ENCODE results near the gene RND1. TPM values are rescaled to one million over a fixed set of nuclear protein-coding genes. Genes with fewer than 3 reads are reported as not detected.
A peak's percentile ranks its signal among the peaks of the same experiment; 100 is the strongest.

RND1 gene
- total RNA-seq, 2 donors from 2014 or later, result 0.70 TPM; not detected in 1

- H3K9me3 ChIP-seq, result no peaks in the 10 kb centered on the region
- no peak for TF ChIP-seq CTCF (IDR thresholded peaks at IDR 0.05)
- peaks cover 0 to 25% of the 10 kb centered on the region in 2 donors for H3K4me1 ChIP-seq
- H3K27ac ChIP-seq, result no peak overlapping the region
- DNase-seq (ENCODE audit: low spot score), result no peak
- no peaks in the 10 kb centered on the region for H3K27me3 ChIP-seq
- H3K4me3 ChIP-seq, result no peak overlapping the region
- H3K36me3 ChIP-seq, result no peaks in the 10 kb centered on the region
Observed at GRCh38 chr12:48883305-48884161, 17.9 kb upstream of the RND1 start.

- no peaks in the 10 kb centered on the region for H3K27me3 ChIP-seq
- no peak overlapping the region for H3K27ac ChIP-seq
- no peak overlapping the region for H3K4me3 ChIP-seq
- H3K36me3 ChIP-seq, result no peaks in the 10 kb centered on the region
- no peak for TF ChIP-seq CTCF (IDR thresholded peaks at IDR 0.05)
- DNase-seq (ENCODE audit: low spot score), result no peak
- no peaks in the 10 kb centered on the region for H3K9me3 ChIP-seq
- peaks cover 0 to 25% of the 10 kb centered on the region in 2 donors for H3K4me1 ChIP-seq
Observed at GRCh38 chr12:48882972-48883304, 17.3 kb upstream of the RND1 start.

DNA sequence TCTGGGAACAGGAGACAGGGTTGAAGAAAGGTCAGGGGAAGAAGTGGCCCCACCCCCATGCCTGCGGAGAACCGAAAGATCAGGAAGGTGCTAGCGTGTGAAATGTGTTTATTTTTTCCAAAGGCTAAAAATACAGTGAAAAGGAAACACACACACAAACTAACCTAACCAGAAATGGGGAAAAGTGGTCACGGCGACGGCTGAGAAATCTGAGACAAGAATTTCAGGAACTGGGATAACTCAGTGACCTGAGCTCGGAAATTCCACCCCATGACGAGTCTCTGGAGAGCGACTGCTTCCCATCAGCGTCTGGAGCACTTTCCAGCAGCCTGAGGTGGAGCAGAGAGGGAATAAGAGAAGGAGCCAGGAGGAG is 16.6 kb upstream of the RND1 start:
- Histone ChIP-seq H3K4me3 (peak overlapping the region in 1 of 2 donors; percentile 19), H3K27ac (peak overlapping the region in 1 of 2 donors; percentile 26), H3K9me3 (no peaks in the 10 kb centered on the region), H3K27me3 (no peaks in the 10 kb centered on the region), H3K36me3 (no peaks in the 10 kb centered on the region), H3K4me1 (peaks cover 0 to 25% of the 10 kb centered on the region in 2 donors)
- DNase-seq (ENCODE audit: low spot score), result peak; percentile 61
- TF ChIP-seq CTCF (IDR thresholded peaks at IDR 0.05), result no peak

DNA sequence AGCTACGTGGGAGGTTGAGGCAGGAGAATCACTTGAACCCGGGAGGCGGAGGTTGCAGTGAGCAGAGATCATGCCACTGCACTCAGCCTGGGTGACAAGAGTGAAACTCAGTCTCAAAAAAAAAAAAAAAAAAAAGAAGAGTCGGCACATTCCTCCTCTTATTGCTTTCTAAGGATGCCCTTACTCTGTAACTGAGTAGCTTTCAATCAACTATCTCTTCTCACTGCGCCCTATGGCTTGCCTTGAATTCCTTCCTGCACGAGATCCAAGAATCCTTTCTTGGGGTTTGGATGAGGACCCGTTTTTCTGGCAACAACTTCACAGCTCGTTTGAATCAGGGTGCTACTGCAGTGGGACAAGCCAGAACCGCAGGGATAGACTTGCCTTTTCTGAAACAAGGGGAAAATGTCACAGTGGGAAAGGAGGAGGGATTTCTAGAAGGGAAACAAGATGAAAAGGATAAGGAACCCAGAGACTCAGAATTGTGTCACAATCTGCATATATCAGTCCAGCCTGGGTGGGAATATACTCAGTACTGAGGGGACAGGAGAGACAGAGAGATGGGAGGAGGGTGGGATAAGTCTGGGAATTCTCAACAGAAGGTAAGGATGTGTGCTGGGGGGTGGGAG is 16.1 kb upstream of the RND1 start:
- Histone ChIP-seq H3K9me3 (no peaks in the 10 kb centered on the region), H3K27ac (peak overlapping the region in 1 of 2 donors; percentile 26), H3K36me3 (no peaks in the 10 kb centered on the region), H3K4me1 (peaks cover 0 to 25% of the 10 kb centered on the region in 2 donors), H3K27me3 (no peaks in the 10 kb centered on the region), H3K4me3 (peak overlapping the region in 1 of 2 donors; percentile 19)
- TF ChIP-seq CTCF (IDR thresholded peaks at IDR 0.05), result no peak
- DNase-seq (ENCODE audit: low spot score), result no peak

GRCh38 chr12:48880647-48881046 is 15.0 kb upstream of the RND1 start:
- no peak for DNase-seq (ENCODE audit: low spot score)
- Histone ChIP-seq H3K27me3 (no peaks in the 10 kb centered on the region), H3K4me1 (peaks cover 0 to 25% of the 10 kb centered on the region in 2 donors), H3K9me3 (no peaks in the 10 kb centered on the region), H3K27ac (no peak overlapping the region), H3K36me3 (no peaks in the 10 kb centered on the region), H3K4me3 (no peak overlapping the region)
- TF ChIP-seq CTCF (IDR thresholded peaks at IDR 0.05), result no peak

Measured in right atrium auricular region (tissue), 2 donors.